ENCODE data around the gene CLN5. TPM values are rescaled to one million over a fixed set of nuclear protein-coding genes. Genes with fewer than 3 reads are reported as not detected.

CLN5 gene
- total RNA-seq, 6 experiments from 2014 or later: 14.7 to 26.5 (median 18.5) TPM

DNA sequence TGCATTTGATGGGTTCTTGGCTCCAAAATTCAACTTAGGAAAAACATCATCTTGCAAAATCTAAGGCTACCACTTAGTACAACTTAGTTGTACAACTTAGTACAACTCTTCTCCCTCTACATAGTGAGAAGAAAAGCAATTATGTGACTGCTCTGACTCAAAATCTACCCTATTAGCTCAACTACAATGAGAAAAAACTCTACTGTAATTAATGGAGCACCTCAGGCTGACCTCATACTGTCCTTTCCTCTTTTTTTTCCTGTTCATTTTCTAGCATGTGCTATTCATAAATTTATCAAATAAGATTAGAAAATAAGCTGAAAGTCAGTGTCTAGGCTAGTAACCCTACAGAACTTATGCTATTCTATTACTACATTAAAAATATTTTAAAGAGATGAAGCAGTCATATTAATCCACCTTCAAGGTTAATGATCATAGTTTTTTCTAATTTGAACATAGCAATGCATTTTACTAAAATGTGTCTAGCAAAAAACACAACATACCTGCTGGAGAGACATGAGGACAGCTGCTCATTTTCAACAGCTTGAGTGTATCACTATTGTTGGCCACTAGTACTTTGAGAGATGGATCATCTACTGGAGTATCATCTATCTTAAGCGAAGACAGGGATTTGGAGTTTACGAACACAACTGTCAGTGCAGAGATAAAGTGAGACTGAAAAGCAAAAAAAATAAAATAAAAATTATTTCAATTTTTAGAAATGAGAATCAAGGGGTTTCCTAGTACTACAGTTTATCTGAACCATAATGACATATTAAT, 23.2 kb downstream of the CLN5 start:
- Histone ChIP-seq H3K36me3 (peaks cover 0 to 75% (median 21%) of the 10 kb centered on the region in 4 donors), H3K27ac (no peak overlapping the region), H3K9me3 (no peaks in the 10 kb centered on the region), H3K4me1 (no peaks in the 10 kb centered on the region), H3K4me3 (no peak overlapping the region), H3K27me3 (no peaks in the 10 kb centered on the region)
- ATAC-seq (no peak), DNase-seq (no peak)
- 95% methylated on average over 2 of the region's 2 CpGs for WGBS (ENCODE audit: insufficient coverage, low coverage, low lambda C conversion rate, missing lambda C conversion rate)
- intact Hi-C loops (cut with DNase I): no loop called here
- TF ChIP-seq POLR2A (IDR thresholded peaks at IDR 0.05) (no peak), CTCF (IDR thresholded peaks at IDR 0.05) (no peak)

GRCh38 chr13:77016251-77016812, 24.5 kb downstream of the CLN5 start:
- no peaks in the 10 kb centered on the region for H3K27me3 ChIP-seq
- 85% methylated on average over 3 of the region's 3 CpGs for WGBS (ENCODE audit: insufficient coverage, low coverage, low lambda C conversion rate, missing lambda C conversion rate)
- DNase-seq (no peak), ATAC-seq (no peak)
- intact Hi-C loops (cut with DNase I): no loop called here
- peaks cover 0 to 63% (median 18%) of the 10 kb centered on the region in 4 donors for H3K36me3 ChIP-seq
- no peak for TF ChIP-seq CTCF (IDR thresholded peaks at IDR 0.05)
- no peak for TF ChIP-seq POLR2A (IDR thresholded peaks at IDR 0.05)
- H3K27ac ChIP-seq: no peak overlapping the region
- H3K9me3 ChIP-seq: no peaks in the 10 kb centered on the region
- no peak overlapping the region for H3K4me3 ChIP-seq
- H3K4me1 ChIP-seq: peaks cover 0 to 12% (median 0%) of the 10 kb centered on the region in 4 donors

- Histone ChIP-seq H3K36me3 (peaks cover 0 to 57% (median 19%) of the 10 kb centered on the region in 4 donors), H3K9me3 (no peaks in the 10 kb centered on the region), H3K27me3 (no peaks in the 10 kb centered on the region), H3K4me3 (no peak overlapping the region), H3K4me1 (peaks cover 0 to 12% (median 2%) of the 10 kb centered on the region in 4 donors), H3K27ac (no peak overlapping the region)
- DNase-seq (no peak), ATAC-seq (no peak)
- TF ChIP-seq POLR2A (IDR thresholded peaks at IDR 0.05) (no peak), CTCF (IDR thresholded peaks at IDR 0.05) (no peak)
- WGBS (ENCODE audit: insufficient coverage, low coverage, low lambda C conversion rate, missing lambda C conversion rate): 91% methylated on average over 6 of the region's 6 CpGs
- intact Hi-C loops (cut with DNase I): no loop called here
Observed at GRCh38 chr13:77016888-77017623, 25.2 kb downstream of the CLN5 start.

DNA sequence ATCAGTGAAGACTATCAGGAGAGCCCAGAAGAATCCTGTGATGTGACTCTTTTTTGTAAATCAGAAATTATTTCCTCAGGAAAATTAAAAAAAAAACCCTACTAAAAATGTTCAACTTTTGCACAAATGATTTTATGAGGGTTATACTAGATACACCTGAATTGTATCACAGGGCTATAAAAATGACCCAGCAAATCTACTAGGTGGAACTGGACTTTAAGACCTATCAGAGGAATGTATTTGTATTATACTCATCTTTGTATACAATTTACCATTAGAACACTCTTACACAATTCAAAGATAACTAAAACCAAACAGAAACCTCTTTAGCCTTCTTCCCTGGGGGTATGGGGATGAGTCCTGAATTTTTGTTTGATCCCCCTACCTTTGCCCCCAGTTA, 27.9 kb downstream of the CLN5 start:
- Histone ChIP-seq H3K4me3 (no peak overlapping the region), H3K9me3 (no peaks in the 10 kb centered on the region), H3K27ac (no peak overlapping the region), H3K4me1 (peaks cover 0 to 27% (median 13%) of the 10 kb centered on the region in 4 donors), H3K36me3 (peaks cover 0 to 32% (median 7%) of the 10 kb centered on the region in 4 donors), H3K27me3 (no peaks in the 10 kb centered on the region)
- intact Hi-C loops (cut with DNase I): no loop called here
- no peak for TF ChIP-seq POLR2A (IDR thresholded peaks at IDR 0.05)
- no peak for DNase-seq
- peak in 1 of 4 donors; percentile 24 for ATAC-seq

DNA sequence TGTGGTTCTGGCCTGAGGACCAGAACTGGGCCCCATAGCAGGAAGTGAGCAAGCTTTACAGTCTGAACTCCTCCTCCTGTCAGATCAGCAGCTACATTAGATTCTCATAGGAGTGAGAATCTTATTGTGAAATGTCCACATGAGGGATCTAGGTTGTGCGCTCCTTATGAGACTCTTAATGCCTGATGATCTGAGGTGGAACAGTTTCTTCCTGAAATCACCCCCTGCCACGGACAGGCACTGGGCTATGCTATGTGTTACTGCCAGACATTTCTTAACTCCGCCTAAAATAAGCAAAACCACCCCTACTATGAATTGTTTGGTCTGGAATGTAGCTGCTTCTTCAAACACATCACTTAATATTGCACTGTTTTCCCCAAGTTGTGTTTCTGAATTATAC, 30.5 kb downstream of the CLN5 start:
- TF ChIP-seq CTCF (IDR thresholded peaks at IDR 0.05) (no peak), POLR2A (IDR thresholded peaks at IDR 0.05) (no peak)
- H3K9me3 ChIP-seq: no peaks in the 10 kb centered on the region
- no peaks in the 10 kb centered on the region for H3K27me3 ChIP-seq
- DNase-seq (no peak), ATAC-seq (no peak)
- no peak overlapping the region for H3K27ac ChIP-seq
- peaks cover 0 to 11% (median 4%) of the 10 kb centered on the region in 4 donors for H3K36me3 ChIP-seq
- intact Hi-C loops (cut with DNase I): no loop called here
- H3K4me3 ChIP-seq: no peak overlapping the region
- peaks cover 0 to 39% (median 16%) of the 10 kb centered on the region in 4 donors for H3K4me1 ChIP-seq
- 90% methylated on average over 2 of the region's 3 CpGs for WGBS (ENCODE audit: insufficient coverage, low coverage, low lambda C conversion rate, missing lambda C conversion rate)
